ENCODE measurements around the gene LCN9.

- no peak for TF ChIP-seq SMAD3 (CRISPR knock-in tag; conservative IDR thresholded peaks at IDR 0.05)
- TF ChIP-seq FOXA1 (IDR thresholded peaks at IDR 0.05; ENCODE audit: borderline replicate concordance): no peak
- no peak for TF ChIP-seq USF1 (CRISPR knock-in tag; IDR thresholded peaks at IDR 0.05)
- TF ChIP-seq USF2 (CRISPR knock-in tag; IDR thresholded peaks at IDR 0.05): no peak
- no peak for TF ChIP-seq KLF10 (CRISPR knock-in tag; IDR thresholded peaks at IDR 0.05)
- no peak for TF ChIP-seq SAP30 (IDR thresholded peaks at IDR 0.05; ENCODE audit: borderline replicate concordance, insufficient read depth, low read depth, low read length, poor library complexity, severe bottlenecking)
- TF ChIP-seq CTCF (IDR thresholded peaks at IDR 0.05 in 2 of 3, conservative IDR thresholded peaks at IDR 0.05 in 1 of 3; ENCODE audit: insufficient read depth in 2 of 3, low read depth in 1 of 3, low read length in 3 of 3): no peak
Observed at GRCh38 chr9:135624282-135624681, 38.8 kb upstream of the LCN9 start.

Measured in K562 (cell line).